GM12874 (cell line): Measurements from ENCODE around the gene MYOCD.

Experiments
- TF ChIP-seq, protein P1 (sequence below): IDR thresholded peaks from 2 replicates; pipeline ENCODE4 v1.5.1; 2011; ENCODE audit warnings: low read depth, mild to moderate bottlenecking, control low read depth, low read length, moderate library complexity; ENCODE audit not compliant: insufficient read depth

Gene MYOCD

DNA sequence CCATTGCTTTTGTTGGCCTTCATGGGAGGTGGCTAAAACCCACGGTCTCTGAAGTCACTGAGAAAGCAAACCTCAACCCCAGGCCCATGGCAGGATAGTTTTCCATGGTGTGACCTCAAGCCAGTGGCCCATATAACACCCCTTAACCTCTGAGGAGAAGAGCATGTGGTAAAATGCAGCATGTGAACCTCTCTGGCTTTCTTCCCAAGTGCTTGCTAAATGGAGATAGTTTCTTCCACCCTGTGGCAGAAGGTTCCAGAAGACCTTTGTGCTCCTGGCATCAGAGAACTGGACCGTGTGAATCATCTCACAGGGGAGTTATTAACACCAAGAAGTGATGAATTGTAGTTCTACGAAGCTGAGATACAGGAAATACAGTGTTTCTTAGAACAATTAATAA lies 47.3 kb downstream of the MYOCD start:
- TF ChIP-seq, protein P1, sequence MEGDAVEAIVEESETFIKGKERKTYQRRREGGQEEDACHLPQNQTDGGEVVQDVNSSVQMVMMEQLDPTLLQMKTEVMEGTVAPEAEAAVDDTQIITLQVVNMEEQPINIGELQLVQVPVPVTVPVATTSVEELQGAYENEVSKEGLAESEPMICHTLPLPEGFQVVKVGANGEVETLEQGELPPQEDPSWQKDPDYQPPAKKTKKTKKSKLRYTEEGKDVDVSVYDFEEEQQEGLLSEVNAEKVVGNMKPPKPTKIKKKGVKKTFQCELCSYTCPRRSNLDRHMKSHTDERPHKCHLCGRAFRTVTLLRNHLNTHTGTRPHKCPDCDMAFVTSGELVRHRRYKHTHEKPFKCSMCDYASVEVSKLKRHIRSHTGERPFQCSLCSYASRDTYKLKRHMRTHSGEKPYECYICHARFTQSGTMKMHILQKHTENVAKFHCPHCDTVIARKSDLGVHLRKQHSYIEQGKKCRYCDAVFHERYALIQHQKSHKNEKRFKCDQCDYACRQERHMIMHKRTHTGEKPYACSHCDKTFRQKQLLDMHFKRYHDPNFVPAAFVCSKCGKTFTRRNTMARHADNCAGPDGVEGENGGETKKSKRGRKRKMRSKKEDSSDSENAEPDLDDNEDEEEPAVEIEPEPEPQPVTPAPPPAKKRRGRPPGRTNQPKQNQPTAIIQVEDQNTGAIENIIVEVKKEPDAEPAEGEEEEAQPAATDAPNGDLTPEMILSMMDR: no peak

- TF ChIP-seq, protein P1: no peak
Measured at GRCh38 chr17:12719948-12720347, 54.3 kb downstream of the MYOCD start.

DNA sequence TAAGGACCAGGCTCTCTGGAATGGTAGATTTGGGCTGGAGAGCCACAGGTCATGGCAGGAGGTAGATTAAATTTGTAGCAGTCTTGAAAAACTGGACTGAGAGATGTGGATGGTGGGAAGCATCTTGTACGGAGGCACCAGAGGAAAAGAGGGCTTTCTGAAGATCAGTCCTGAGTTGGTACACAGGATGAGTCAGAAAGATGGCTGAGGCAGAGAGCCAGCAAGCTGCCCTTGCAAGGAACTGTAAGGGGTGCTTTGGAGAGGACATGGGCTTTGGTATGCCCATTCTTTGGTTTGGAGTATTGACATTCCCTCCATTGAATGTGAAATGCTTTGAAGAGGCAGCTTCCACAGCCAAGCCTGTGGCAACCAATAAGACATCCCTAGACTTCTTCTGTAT lies 55.9 kb downstream of the MYOCD start:
- TF ChIP-seq, protein P1: no peak

- TF ChIP-seq, protein P1: no peak
Measured at GRCh38 chr17:12722282-12722681, 56.6 kb downstream of the MYOCD start.

DNA sequence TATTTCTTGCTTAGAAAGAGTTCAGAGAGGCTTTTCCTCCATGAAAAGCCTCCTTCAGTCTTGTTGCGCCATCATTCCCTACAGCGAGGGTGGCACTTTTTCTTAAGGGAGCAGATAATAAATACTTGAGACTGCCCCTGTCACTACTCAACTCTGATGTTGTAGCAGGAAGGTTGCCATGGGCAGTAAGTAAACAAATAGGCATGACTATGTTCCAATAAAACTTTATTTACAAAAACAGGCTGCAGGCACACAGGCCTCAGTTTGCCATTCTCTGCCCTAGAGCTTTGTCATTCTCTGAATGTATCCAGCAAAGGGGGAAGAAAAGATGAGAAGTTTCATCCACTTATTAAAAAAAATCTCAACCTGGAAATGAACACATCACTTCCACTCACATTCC lies 60.4 kb downstream of the MYOCD start:
- TF ChIP-seq, protein P1: no peak

- TF ChIP-seq, protein P1: no peak
Measured at GRCh38 chr17:12727076-12727760, 61.5 kb downstream of the MYOCD start.

DNA sequence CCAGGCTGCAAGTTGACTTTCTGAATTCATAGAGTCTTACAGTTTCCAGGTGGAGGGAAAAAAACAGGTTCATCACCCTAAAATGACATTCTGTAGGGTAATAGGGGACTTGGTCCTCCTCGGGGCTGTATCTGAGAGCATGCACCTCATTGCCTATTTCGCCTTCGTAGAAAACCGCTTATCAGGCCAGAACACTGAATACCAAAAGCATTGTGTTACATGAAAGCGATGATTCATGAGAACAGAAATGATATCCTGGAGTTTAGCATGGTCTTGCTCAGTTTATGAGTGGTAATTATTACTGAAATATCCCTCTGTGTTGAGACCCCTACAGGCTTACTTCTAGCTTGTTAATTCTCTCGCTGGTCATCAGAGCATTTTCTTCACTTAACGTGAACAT lies 62.2 kb downstream of the MYOCD start:
- TF ChIP-seq, protein P1: no peak
